Naive thymus-derived CD4-positive, alpha-beta T cell (primary cell): ENCODE measurements around the gene TTC34. TPM values are rescaled to one million over a fixed set of nuclear protein-coding genes. Genes with fewer than 3 reads are reported as not detected.
"Not testable (repeated sequence)": the region's sequence is repeated elsewhere in the genome, so short reads cannot be mapped to it uniquely, and the experiment has no call there.

Source experiments
- ATAC-seq: fragments of 150-1000 bp; cut with Tn5 transposase; 2 replicates; pipeline ENCODE4 v1.10.0; 2021; ENCODE audit warnings: mild to moderate bottlenecking, moderate library complexity
- CTCF ChIA-PET: fragments of 350-600 bp; sonication (Branson Sonifier 250); formaldehyde crosslinking; loops from one replicate; lab custom pipeline; 2021; ENCODE audit warnings: antibody characterized with exemption; lab: Charles Lee
- POLR2A ChIA-PET: fragments of 350-600 bp; sonication (Branson Sonifier 250); formaldehyde crosslinking; loops from one replicate; lab custom pipeline; 2021; ENCODE audit warnings: antibody characterized with exemption, inconsistent platforms; lab: Charles Lee
- DNase-seq, 9 donors: peaks; one replicate each; pipeline versions ENCODE4 v3.0.0 to v3.0.0-alpha.2; 2020 to 2022; ENCODE audit warnings: mixed read lengths in 1 of 9
- H3K27ac ChIP-seq: one replicate; pipeline ENCODE4 v1.7.0; 2013; ENCODE audit warnings: mild to moderate bottlenecking, low read depth, low read length, moderate library complexity
- H3K27me3 ChIP-seq, 2 donors: one replicate each; pipeline ENCODE4 v1.7.0; 2013; ENCODE audit warnings: low read length in 2 of 2, mild to moderate bottlenecking in 2 of 2, moderate library complexity in 2 of 2; ENCODE audit not compliant: control insufficient read depth in 2 of 2, insufficient read depth in 2 of 2
- H3K36me3 ChIP-seq, 3 experiments: 1 replicate in 2 of 3; 2 replicates in 1 of 3; pipeline ENCODE4 v1.7.0; 2013; ENCODE audit warnings: low read length in 3 of 3, mild to moderate bottlenecking in 3 of 3, moderate library complexity in 1 of 3; ENCODE audit not compliant: insufficient read depth in 3 of 3, control insufficient read depth in 2 of 3
- H3K4me1 ChIP-seq, 2 donors: one replicate each; pipeline ENCODE4 v1.7.0; 2013; ENCODE audit warnings: low read length in 2 of 2, mild to moderate bottlenecking in 2 of 2, moderate library complexity in 1 of 2; ENCODE audit not compliant: control insufficient read depth in 2 of 2, insufficient read depth in 2 of 2
- H3K4me3 ChIP-seq: 2 replicates; pipeline ENCODE4 v1.7.0; 2013; ENCODE audit warnings: mild to moderate bottlenecking, low read length
- H3K9me3 ChIP-seq, 3 experiments: 1 replicate in 2 of 3; 2 replicates in 1 of 3; pipeline ENCODE4 v1.7.0; 2013; ENCODE audit warnings: low read length in 3 of 3; ENCODE audit not compliant: control insufficient read depth in 2 of 3
- H3K27ac Mint-ChIP-seq, 9 donors: one replicate each; pipeline ENCODE4 v1.8.0; 2020 to 2022; ENCODE audit warnings: mixed read lengths in 9 of 9, mild to moderate bottlenecking in 8 of 9, moderate library complexity in 5 of 9, inconsistent platforms in 2 of 9
- H3K27me3 Mint-ChIP-seq, 5 donors: one replicate each; pipeline ENCODE4 v1.8.0; 2021 to 2022; ENCODE audit warnings: mixed read lengths in 5 of 5, mild to moderate bottlenecking in 1 of 5
- H3K36me3 Mint-ChIP-seq, 5 donors: one replicate each; pipeline ENCODE4 v1.8.0; 2020 to 2022; ENCODE audit warnings: mixed read lengths in 5 of 5, mild to moderate bottlenecking in 3 of 5, inconsistent platforms in 1 of 5
- H3K4me1 Mint-ChIP-seq, 7 donors: one replicate each; pipeline ENCODE4 v1.8.0; 2020 to 2022; ENCODE audit warnings: mixed read lengths in 7 of 7, mild to moderate bottlenecking in 3 of 7, inconsistent platforms in 1 of 7
- H3K4me3 Mint-ChIP-seq, 10 donors: one replicate each; pipeline ENCODE4 v1.8.0; 2020 to 2022; ENCODE audit warnings: mild to moderate bottlenecking in 10 of 10, mixed read lengths in 10 of 10, moderate library complexity in 6 of 10, inconsistent platforms in 2 of 10
- H3K9me3 Mint-ChIP-seq, 11 donors: one replicate each; pipeline ENCODE4 v1.8.0; 2020 to 2022; ENCODE audit warnings: mixed read lengths in 11 of 11, mild to moderate bottlenecking in 4 of 11, inconsistent platforms in 1 of 11, moderate library complexity in 1 of 11
- intact Hi-C, 2 donors: fragments of 100-400 bp; cut with micrococcal nuclease; formaldehyde crosslinking; loops; one replicate each; pipeline ENCODE4 v1.15.1; 2023
- polyA plus RNA-seq, 2 donors: library from polyadenylated mRNA; unstranded; fragments of 300-500 nt; fragmentation: Illumina TruSeq; gene quantifications; one replicate each; pipeline ENCODE4 v1.2.3, GENCODE V29; 2021
- total RNA-seq, 6 experiments: library from RNA in 5 of 6; stranded (reverse) in 5 of 6; gene quantifications; 1 replicate in 5 of 6; 2 replicates in 1 of 6; pipeline ENCODE4 v1.2.3 and lab custom pipeline; 2021 to 2026

The TTC34 gene
- total and polyA plus RNA-seq, 7 experiments from 2014 or later: 0.28 to 8.0 (median 2.1) TPM

- H3K4me1 Mint-ChIP-seq, H3K27me3 ChIP-seq, H3K9me3 Mint-ChIP-seq, H3K36me3 Mint-ChIP-seq, CTCF ChIA-PET, H3K9me3 ChIP-seq, POLR2A ChIA-PET, H3K4me3 Mint-ChIP-seq, intact Hi-C loops, H3K4me1 ChIP-seq, H3K27ac ChIP-seq, H3K27ac Mint-ChIP-seq, H3K36me3 ChIP-seq, H3K27me3 Mint-ChIP-seq, DNase-seq, ATAC-seq, H3K4me3 ChIP-seq: not testable (repeated sequence)
Measured at GRCh38 chr1:2750766-2751730, 50.4 kb downstream of the TTC34 start.

DNA sequence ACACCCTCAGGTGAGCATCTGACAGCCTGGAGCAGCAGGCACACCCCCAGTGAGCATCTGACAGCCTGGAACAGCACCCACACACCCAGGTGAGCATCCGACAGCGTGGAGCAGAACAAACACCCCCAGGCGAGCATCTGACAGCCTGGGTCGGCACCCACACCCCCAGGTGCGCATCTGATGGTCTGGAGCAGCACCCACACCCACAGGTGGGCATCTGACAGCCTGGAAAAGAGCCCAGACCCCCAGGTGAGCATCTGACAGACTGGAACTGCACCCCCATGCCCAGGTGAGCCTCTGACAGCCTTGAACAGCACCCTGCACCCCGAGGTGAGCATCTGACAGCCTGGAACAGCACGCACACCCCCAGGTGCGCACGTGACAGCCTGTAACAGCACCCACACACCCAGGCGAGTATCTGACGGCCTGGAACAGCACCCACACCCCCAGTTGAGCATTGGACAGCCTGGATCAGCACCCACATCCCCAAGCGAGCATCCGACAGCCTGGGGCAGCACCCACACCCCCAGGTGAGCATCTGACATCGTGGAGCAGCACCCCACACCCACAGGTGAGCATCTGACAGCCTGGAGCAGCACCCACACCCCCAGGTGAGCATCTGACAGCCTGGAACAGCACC, 51.3 kb downstream of the TTC34 start:
- ATAC-seq, POLR2A ChIA-PET, intact Hi-C loops, H3K9me3 Mint-ChIP-seq, CTCF ChIA-PET, DNase-seq, H3K4me3 ChIP-seq, H3K27ac ChIP-seq, H3K36me3 Mint-ChIP-seq, H3K4me1 Mint-ChIP-seq, H3K4me1 ChIP-seq, H3K36me3 ChIP-seq, H3K4me3 Mint-ChIP-seq, H3K27me3 Mint-ChIP-seq, H3K27ac Mint-ChIP-seq, H3K9me3 ChIP-seq, H3K27me3 ChIP-seq: not testable (repeated sequence)

DNA sequence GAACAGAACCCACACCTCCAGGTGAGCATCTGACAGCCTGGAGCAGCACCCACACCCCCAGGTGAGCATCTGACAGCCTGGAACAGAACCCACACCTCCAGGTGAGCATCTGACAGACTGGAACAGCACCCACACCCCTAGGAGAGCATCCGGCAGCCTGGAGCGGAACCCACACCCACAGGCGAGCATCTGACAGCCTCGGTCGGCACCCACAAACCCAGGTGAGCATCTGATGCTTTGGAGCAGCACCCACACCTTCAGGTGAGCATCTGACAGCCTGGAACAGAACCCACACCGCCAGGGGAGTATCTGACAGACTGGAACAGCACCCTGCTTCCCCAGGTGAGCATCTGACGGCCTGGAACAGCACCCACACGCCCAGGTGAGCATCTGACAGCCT, 52.9 kb downstream of the TTC34 start:
- H3K36me3 Mint-ChIP-seq, intact Hi-C loops, POLR2A ChIA-PET, H3K9me3 Mint-ChIP-seq, H3K4me3 Mint-ChIP-seq, H3K4me3 ChIP-seq, H3K27me3 ChIP-seq, H3K36me3 ChIP-seq, ATAC-seq, H3K27ac Mint-ChIP-seq, H3K27ac ChIP-seq, H3K9me3 ChIP-seq, DNase-seq, H3K4me1 Mint-ChIP-seq, H3K27me3 Mint-ChIP-seq, H3K4me1 ChIP-seq, CTCF ChIA-PET: not testable (repeated sequence)

GRCh38 chr1:2694796-2695195, 106.7 kb downstream of the TTC34 start:
- H3K27ac Mint-ChIP-seq: peak overlapping the region in 1 of 9 donors; percentile 33
- H3K9me3 Mint-ChIP-seq, H3K27me3 ChIP-seq, H3K4me3 Mint-ChIP-seq, intact Hi-C loops, H3K4me1 ChIP-seq, POLR2A ChIA-PET, H3K4me3 ChIP-seq, CTCF ChIA-PET, H3K36me3 Mint-ChIP-seq, H3K27me3 Mint-ChIP-seq, H3K36me3 ChIP-seq, DNase-seq, H3K27ac ChIP-seq, H3K9me3 ChIP-seq, ATAC-seq, H3K4me1 Mint-ChIP-seq: not testable (repeated sequence)

- H3K4me1 Mint-ChIP-seq, H3K9me3 ChIP-seq, CTCF ChIA-PET, H3K4me3 ChIP-seq, H3K27ac Mint-ChIP-seq, H3K36me3 ChIP-seq, H3K27ac ChIP-seq, H3K36me3 Mint-ChIP-seq, DNase-seq, POLR2A ChIA-PET, H3K27me3 ChIP-seq, ATAC-seq, H3K9me3 Mint-ChIP-seq, H3K4me3 Mint-ChIP-seq, H3K4me1 ChIP-seq, intact Hi-C loops: not testable (repeated sequence)
- H3K27me3 Mint-ChIP-seq: peaks cover 0 to 12% (median 0%) of the 10 kb centered on the region in 5 donors
Measured at GRCh38 chr1:2690180-2690579, 111.3 kb downstream of the TTC34 start.

- H3K4me3 ChIP-seq, H3K27ac ChIP-seq, H3K4me1 ChIP-seq, DNase-seq, H3K4me3 Mint-ChIP-seq, H3K9me3 ChIP-seq, H3K36me3 ChIP-seq, H3K36me3 Mint-ChIP-seq, H3K9me3 Mint-ChIP-seq, H3K4me1 Mint-ChIP-seq, ATAC-seq, intact Hi-C loops, POLR2A ChIA-PET, H3K27ac Mint-ChIP-seq, H3K27me3 ChIP-seq, CTCF ChIA-PET: not testable (repeated sequence)
- peaks cover 0 to 22% (median 3%) of the 10 kb centered on the region in 5 donors for H3K27me3 Mint-ChIP-seq
Measured at GRCh38 chr1:2688336-2688665, 113.2 kb downstream of the TTC34 start.
